Embryonic facial prominence (tissue), 1 donor: ENCODE measurements around the gene TRMT1.
A peak's percentile ranks its signal among the peaks of the same experiment; 100 is the strongest.

ENCODE experiments used
- DNase-seq: peaks from one replicate; pipeline ENCODE4 v3.0.0-alpha.2; 2016; ENCODE audit errors: extremely low spot score

Gene TRMT1

GRCh38 chr19:13090511-13091231 is 25.9 kb downstream of the TRMT1 start:
- no peak for DNase-seq

GRCh38 chr19:13089857-13090507 is 26.6 kb downstream of the TRMT1 start:
- DNase-seq, result no peak

GRCh38 chr19:13089139-13089856 is 27.2 kb downstream of the TRMT1 start:
- no peak for DNase-seq

GRCh38 chr19:13087795-13088537 is 28.6 kb downstream of the TRMT1 start:
- DNase-seq, result no peak

- DNase-seq, result no peak
Observed at GRCh38 chr19:13087295-13087694, 29.2 kb downstream of the TRMT1 start.

- DNase-seq, result no peak
Observed at GRCh38 chr19:13086341-13086740, 30.2 kb downstream of the TRMT1 start.

GRCh38 chr19:13085666-13086065 is 30.9 kb downstream of the TRMT1 start:
- DNase-seq, result no peak

GRCh38 chr19:13083627-13084026 is 32.9 kb downstream of the TRMT1 start:
- DNase-seq, result no peak

GRCh38 chr19:13083008-13083404 is 33.5 kb downstream of the TRMT1 start:
- DNase-seq, result no peak

GRCh38 chr19:13082192-13083007 is 34.1 kb downstream of the TRMT1 start:
- no peak for DNase-seq

GRCh38 chr19:13079542-13079986 is 37.0 kb downstream of the TRMT1 start:
- DNase-seq, result peak; percentile 89

GRCh38 chr19:13078897-13079541 is 37.5 kb downstream of the TRMT1 start:
- no peak for DNase-seq

GRCh38 chr19:13078381-13078780 is 38.2 kb downstream of the TRMT1 start:
- no peak for DNase-seq

- DNase-seq, result no peak
Observed at GRCh38 chr19:13077240-13077639, 39.3 kb downstream of the TRMT1 start.

- DNase-seq, result no peak
Observed at GRCh38 chr19:13076787-13077186, 39.8 kb downstream of the TRMT1 start.

GRCh38 chr19:13076320-13076719 is 40.2 kb downstream of the TRMT1 start:
- no peak for DNase-seq

GRCh38 chr19:13074378-13074777 is 42.2 kb downstream of the TRMT1 start:
- no peak for DNase-seq

GRCh38 chr19:13073263-13073662 is 43.3 kb downstream of the TRMT1 start:
- no peak for DNase-seq

GRCh38 chr19:13072188-13072908 is 44.2 kb downstream of the TRMT1 start:
- no peak for DNase-seq
